Mesothelial cell of epicardium (in vitro differentiated cells): ENCODE results near the gene OLIG2. TPM values are rescaled to one million over a fixed set of nuclear protein-coding genes. Genes with fewer than 3 reads are reported as not detected.

Experiments used
- DNase-seq, 2 experiments: peaks; one replicate each; pipeline ENCODE4 v3.0.0; 2021; ENCODE audit warnings: low spot score in 2 of 2; ENCODE audit not compliant: unreplicated experiment in 2 of 2
- H3K27ac Mint-ChIP-seq: 2 replicates; pipeline ENCODE4 v1.8.0; 2021; ENCODE audit warnings: mixed read lengths
- H3K27me3 Mint-ChIP-seq: 2 replicates; pipeline ENCODE4 v1.8.0; 2021; ENCODE audit warnings: low read depth, mixed read lengths
- H3K36me3 Mint-ChIP-seq: 2 replicates; pipeline ENCODE4 v1.8.0; 2021; ENCODE audit warnings: mixed read lengths
- H3K4me1 Mint-ChIP-seq: 2 replicates; pipeline ENCODE4 v1.8.0; 2021; ENCODE audit warnings: mixed read lengths
- H3K4me3 Mint-ChIP-seq: 2 replicates; pipeline ENCODE4 v1.8.0; 2021; ENCODE audit warnings: mild to moderate bottlenecking, moderate library complexity, mixed read lengths
- H3K9me3 Mint-ChIP-seq: 2 replicates; pipeline ENCODE4 v1.8.0; 2021; ENCODE audit warnings: mixed read lengths
- total RNA-seq: library from RNA; stranded (reverse); gene quantifications from 3 replicates; pipeline ENCODE4 v1.2.1, GENCODE V29; 2021
- TF ChIP-seq, protein P1 (sequence below): fragments of 200-600 bp; sonication (generic); IDR thresholded peaks from one replicate; pipeline ENCODE4 v1.5.0; 2021; ENCODE audit warnings: antibody characterized with exemption; ENCODE audit not compliant: unreplicated experiment

OLIG2 gene
- total RNA-seq, 1 donor from 2014 or later = 0.38 TPM

DNA sequence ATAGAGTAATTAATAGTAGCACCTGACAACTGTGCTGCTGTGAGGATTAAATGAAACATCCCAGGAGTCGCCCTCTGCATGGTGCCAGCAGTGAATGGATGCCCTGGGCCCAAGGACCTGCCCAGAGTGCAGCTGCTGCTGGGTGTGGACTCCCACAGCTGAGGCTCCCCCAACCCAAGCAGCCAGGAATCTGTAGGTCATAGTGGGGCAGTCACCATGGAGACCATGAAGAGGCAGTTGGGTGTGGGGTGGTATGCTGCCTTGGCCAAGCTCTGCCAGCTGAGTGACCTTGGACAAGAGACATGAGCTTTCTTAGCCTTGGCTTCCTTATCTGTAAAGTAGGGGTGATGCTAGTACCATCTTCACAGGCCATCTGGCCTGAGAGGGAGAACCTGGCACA lies 9.4 kb downstream of the OLIG2 start:
- no peak for DNase-seq
- H3K27ac Mint-ChIP-seq = no peak overlapping the region
- no peaks in the 10 kb centered on the region for H3K4me1 Mint-ChIP-seq
- H3K4me3 Mint-ChIP-seq = no peak overlapping the region
- TF ChIP-seq, protein P1, sequence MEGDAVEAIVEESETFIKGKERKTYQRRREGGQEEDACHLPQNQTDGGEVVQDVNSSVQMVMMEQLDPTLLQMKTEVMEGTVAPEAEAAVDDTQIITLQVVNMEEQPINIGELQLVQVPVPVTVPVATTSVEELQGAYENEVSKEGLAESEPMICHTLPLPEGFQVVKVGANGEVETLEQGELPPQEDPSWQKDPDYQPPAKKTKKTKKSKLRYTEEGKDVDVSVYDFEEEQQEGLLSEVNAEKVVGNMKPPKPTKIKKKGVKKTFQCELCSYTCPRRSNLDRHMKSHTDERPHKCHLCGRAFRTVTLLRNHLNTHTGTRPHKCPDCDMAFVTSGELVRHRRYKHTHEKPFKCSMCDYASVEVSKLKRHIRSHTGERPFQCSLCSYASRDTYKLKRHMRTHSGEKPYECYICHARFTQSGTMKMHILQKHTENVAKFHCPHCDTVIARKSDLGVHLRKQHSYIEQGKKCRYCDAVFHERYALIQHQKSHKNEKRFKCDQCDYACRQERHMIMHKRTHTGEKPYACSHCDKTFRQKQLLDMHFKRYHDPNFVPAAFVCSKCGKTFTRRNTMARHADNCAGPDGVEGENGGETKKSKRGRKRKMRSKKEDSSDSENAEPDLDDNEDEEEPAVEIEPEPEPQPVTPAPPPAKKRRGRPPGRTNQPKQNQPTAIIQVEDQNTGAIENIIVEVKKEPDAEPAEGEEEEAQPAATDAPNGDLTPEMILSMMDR = no peak
- no peaks in the 10 kb centered on the region for H3K36me3 Mint-ChIP-seq
- H3K27me3 Mint-ChIP-seq = peaks cover 92% of the 10 kb centered on the region
- no peaks in the 10 kb centered on the region for H3K9me3 Mint-ChIP-seq

DNA sequence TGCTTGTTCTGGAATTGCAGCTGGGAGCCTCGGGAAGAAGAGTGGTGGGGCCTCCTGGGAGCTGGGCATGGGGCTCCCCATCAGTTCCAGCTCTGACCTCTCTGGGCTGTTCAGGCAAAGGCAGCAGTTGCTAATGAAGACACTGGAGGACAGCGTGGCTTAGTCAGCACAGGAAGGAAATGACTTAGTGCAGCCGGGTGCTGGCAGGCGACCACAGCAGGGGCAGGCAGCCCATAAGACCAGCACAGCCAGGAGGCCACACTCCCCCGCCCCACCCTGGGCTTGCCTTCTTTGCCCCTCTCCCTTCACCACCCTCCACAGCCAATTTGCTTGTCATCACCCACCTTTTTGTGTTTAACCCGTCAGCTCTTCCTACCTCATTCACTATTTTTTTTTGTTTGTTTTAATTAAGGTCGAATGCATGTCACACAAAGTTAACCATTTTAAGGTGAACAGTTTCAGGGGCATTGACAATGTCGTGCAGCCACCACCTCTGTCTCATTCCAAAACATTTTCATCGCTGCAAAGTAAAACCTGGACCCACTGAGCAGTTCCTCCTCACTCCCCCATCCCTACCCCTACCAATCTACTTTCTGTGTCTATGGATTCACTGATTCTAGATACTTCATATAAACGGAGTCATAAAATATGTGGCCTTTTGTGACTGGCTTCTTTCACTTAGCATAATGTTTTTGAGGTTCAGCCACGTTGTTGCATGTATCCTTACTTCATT lies 10.9 kb downstream of the OLIG2 start:
- no peaks in the 10 kb centered on the region for H3K36me3 Mint-ChIP-seq
- no peaks in the 10 kb centered on the region for H3K4me1 Mint-ChIP-seq
- TF ChIP-seq, protein P1 = no peak
- H3K4me3 Mint-ChIP-seq = no peak overlapping the region
- H3K27me3 Mint-ChIP-seq = peaks cover 92% of the 10 kb centered on the region
- H3K27ac Mint-ChIP-seq = no peak overlapping the region
- no peak for DNase-seq
- H3K9me3 Mint-ChIP-seq = no peaks in the 10 kb centered on the region

DNA sequence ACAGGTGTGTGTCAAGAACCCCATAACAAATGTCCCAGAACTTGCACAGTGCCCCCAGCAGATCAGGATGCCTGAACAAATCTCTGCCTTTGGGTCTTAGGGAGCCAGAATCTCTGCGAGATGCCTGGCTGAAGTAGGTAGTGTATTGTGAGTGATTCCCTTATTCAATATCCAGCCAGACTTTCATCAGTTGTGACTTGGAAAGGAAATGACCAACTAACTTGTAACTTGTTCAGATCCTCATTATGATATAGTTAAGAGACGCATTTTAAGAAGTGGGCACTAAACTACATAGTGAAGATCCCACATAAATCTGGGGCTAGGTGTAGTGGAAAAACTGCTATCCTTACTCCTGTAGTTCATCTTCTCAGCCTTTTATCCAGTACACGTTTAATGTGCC lies 11.8 kb downstream of the OLIG2 start:
- H3K9me3 Mint-ChIP-seq = no peaks in the 10 kb centered on the region
- TF ChIP-seq, protein P1 = no peak
- H3K4me1 Mint-ChIP-seq = peaks cover 5% of the 10 kb centered on the region
- no peak overlapping the region for H3K27ac Mint-ChIP-seq
- no peak for DNase-seq
- H3K27me3 Mint-ChIP-seq = peaks cover 88% of the 10 kb centered on the region
- no peak overlapping the region for H3K4me3 Mint-ChIP-seq
- H3K36me3 Mint-ChIP-seq = no peaks in the 10 kb centered on the region

DNA sequence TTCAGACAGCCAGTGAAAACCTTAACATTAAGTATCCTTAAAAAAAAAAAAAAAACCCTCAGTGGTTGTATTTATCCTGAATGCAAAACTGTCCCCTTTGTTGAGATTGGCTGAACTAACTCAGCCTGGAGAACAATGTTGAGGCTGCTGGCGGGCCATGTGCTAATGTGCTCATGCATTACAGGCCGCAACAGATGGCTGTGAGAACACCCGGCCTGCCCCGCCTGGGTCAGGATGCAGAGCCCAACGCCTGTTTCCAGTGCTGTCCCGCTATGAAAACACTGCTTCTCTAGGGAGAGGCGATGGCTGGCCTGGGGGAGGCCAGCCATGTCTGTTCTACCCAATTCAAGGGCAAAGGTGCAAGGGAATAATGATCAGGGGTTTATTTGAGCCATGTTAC lies 13.8 kb downstream of the OLIG2 start:
- TF ChIP-seq, protein P1 = no peak
- Mint-ChIP-seq H3K36me3 (no peaks in the 10 kb centered on the region), H3K4me1 (peaks cover 18% of the 10 kb centered on the region), H3K9me3 (no peaks in the 10 kb centered on the region), H3K4me3 (no peak overlapping the region), H3K27me3 (peaks cover 88% of the 10 kb centered on the region), H3K27ac (no peak overlapping the region)
- DNase-seq = no peak

DNA sequence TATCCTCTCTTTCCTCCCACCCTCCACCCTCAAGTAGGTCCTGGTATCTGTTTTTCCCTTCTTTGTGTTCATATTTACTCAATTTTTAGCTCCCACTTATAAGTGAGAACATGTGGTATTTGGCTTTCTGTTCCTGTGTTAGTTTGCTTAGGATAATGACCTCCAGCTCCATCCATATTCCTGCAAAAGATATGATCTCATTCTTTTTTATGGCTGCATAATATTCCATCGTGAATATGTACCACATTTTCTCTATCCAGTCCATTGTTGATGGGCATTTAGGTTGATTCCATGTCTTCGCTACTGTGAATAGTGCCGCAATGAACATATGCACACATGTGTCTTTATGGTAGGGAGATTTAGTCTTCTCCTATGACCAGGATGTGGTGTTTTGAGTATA lies 14.5 kb downstream of the OLIG2 start:
- TF ChIP-seq, protein P1 = no peak
- H3K27me3 Mint-ChIP-seq = peaks cover 87% of the 10 kb centered on the region

More for the DNA sequence above, 14.5 kb downstream of the OLIG2 start:
- Mint-ChIP-seq H3K27ac (no peak overlapping the region), H3K4me3 (no peak overlapping the region), H3K36me3 (no peaks in the 10 kb centered on the region), H3K4me1 (peaks cover 18% of the 10 kb centered on the region), H3K9me3 (no peaks in the 10 kb centered on the region)
- DNase-seq = no peak
